Gastrocnemius medialis (tissue), 4 donors: Measurements from ENCODE around the gene ACOT11. TPM values are rescaled to one million over a fixed set of nuclear protein-coding genes. Genes with fewer than 3 reads are reported as not detected.

Experiments
- ATAC-seq, 2 donors: fragments of 150-250 bp; one replicate each; pipeline ENCODE4 v1.9.1; 2016
- DNase-seq, 2 donors: peaks; one replicate each; pipeline ENCODE4 v3.0.0-alpha.2; 2019
- H3K27ac ChIP-seq, 4 donors: fragments of 200-600 bp; sonication (generic); 1 replicate in 1 of 4; 2 replicates in 3 of 4; pipeline ENCODE4 v1.5.1; 2016 to 2018; ENCODE audit warnings: mild to moderate bottlenecking in 2 of 4, moderate library complexity in 1 of 4
- H3K27me3 ChIP-seq, 3 donors: fragments of 200-600 bp; sonication (generic) in 2 of 3; 1 replicate in 1 of 3; 2 replicates in 2 of 3; pipeline versions ENCODE4 v1.5.1 to v1.6.0; 2016 to 2019; ENCODE audit warnings: mild to moderate bottlenecking in 1 of 3, moderate library complexity in 1 of 3
- H3K36me3 ChIP-seq, 2 donors: fragments of 200-600 bp; sonication (generic) in 1 of 2; one replicate each; pipeline ENCODE4 v1.5.1; 2017 to 2018
- H3K4me1 ChIP-seq, 2 donors: fragments of 200-600 bp; sonication (generic) in 1 of 2; one replicate each; pipeline ENCODE4 v1.5.1; 2016 to 2017; ENCODE audit warnings: mild to moderate bottlenecking in 2 of 2
- H3K4me3 ChIP-seq, 4 donors: fragments of 200-600 bp; sonication (generic) in 3 of 4; 1 replicate in 1 of 4; 2 replicates in 3 of 4; pipeline ENCODE4 v1.5.1; 2016 to 2019; ENCODE audit warnings: mild to moderate bottlenecking in 2 of 4
- H3K9me3 ChIP-seq, 3 donors: fragments of 200-600 bp; sonication (generic) in 2 of 3; 1 replicate in 1 of 3; 2 replicates in 2 of 3; pipeline ENCODE4 v1.5.1; 2016 to 2019
- POLR2A ChIP-seq, 2 donors: fragments of 450-650 bp; IDR thresholded peaks; one replicate each; pipeline ENCODE4 v1.6.1; 2017; ENCODE audit warnings: antibody characterized with exemption in 2 of 2, mild to moderate bottlenecking in 2 of 2, moderate library complexity in 2 of 2
- in situ Hi-C, 4 donors: fragments of 200-750 bp; cut with MboI; loops; one replicate each; pipeline versions ENCODE4 v1.15.0 to v1.8.0; 2017; ENCODE audit warnings: low sequenced_read_pairs in 4 of 4
- intact Hi-C: fragments of 100-400 bp; cut with DNase I; formaldehyde crosslinking; loops from one replicate; pipeline ENCODE4 v1.15.1; 2023; ENCODE audit warnings: low total_unique reads
- total RNA-seq, 4 donors: library from RNA; depleted of rRNA; stranded (reverse); fragments of >200 nt; gene quantifications; one replicate each; pipeline versions ENCODE4 v1.1.0 to v1.2.3, GENCODE V29; 2016
- TF ChIP-seq, protein P1 (sequence below), 5 experiments: fragments of 450-650 bp in 3 of 5; fragments of 200-600 bp in 2 of 5; sonication (generic) in 2 of 5; IDR thresholded peaks in 4 of 5; conservative IDR thresholded peaks in 1 of 5; 1 replicate in 4 of 5; 2 replicates in 1 of 5; pipeline ENCODE4 v1.5.1; 2016 to 2019; ENCODE audit warnings: antibody characterized with exemption in 5 of 5, mild to moderate bottlenecking in 3 of 5, moderate library complexity in 3 of 5

ACOT11 gene
- total RNA-seq, 4 donors from 2014 or later: 0.90 to 3.2 (median 1.2) TPM

DNA sequence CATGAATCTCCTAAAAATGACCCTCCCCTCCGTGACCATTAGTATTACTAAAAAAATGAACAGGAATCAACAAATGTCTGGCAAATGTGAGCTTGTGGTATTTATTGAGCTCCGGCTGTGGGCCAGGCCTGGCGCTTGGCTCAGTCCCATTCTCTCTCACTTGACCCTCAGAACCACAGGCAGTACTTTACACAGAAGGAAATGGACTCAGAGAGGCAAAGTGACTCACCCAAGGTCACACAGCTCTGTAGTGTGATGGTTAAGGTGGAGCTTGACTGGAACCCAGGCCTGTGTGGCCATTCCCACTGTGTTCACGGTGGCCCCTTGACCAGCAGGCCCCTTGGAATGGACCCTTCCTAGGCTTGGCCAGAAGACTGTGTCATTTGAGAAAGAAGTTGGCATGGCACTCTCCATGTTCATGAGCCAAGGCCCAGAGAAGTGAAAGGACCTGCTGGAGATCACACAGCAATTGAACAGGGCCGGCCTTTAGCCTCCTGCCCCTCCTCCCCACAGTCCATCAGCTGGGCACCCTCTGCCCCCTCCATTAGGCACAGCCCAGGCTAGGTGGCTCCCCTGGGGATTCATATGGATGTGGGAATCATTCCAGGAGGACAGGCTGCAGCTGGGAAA lies 43.2 kb downstream of the ACOT11 start:
- no peaks in the 10 kb centered on the region for H3K36me3 ChIP-seq
- no peak overlapping the region for H3K27ac ChIP-seq
- TF ChIP-seq POLR2A (IDR thresholded peaks at IDR 0.05): no peak
- TF ChIP-seq, protein P1, sequence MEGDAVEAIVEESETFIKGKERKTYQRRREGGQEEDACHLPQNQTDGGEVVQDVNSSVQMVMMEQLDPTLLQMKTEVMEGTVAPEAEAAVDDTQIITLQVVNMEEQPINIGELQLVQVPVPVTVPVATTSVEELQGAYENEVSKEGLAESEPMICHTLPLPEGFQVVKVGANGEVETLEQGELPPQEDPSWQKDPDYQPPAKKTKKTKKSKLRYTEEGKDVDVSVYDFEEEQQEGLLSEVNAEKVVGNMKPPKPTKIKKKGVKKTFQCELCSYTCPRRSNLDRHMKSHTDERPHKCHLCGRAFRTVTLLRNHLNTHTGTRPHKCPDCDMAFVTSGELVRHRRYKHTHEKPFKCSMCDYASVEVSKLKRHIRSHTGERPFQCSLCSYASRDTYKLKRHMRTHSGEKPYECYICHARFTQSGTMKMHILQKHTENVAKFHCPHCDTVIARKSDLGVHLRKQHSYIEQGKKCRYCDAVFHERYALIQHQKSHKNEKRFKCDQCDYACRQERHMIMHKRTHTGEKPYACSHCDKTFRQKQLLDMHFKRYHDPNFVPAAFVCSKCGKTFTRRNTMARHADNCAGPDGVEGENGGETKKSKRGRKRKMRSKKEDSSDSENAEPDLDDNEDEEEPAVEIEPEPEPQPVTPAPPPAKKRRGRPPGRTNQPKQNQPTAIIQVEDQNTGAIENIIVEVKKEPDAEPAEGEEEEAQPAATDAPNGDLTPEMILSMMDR (IDR thresholded peaks at IDR 0.05 in 4 of 5, conservative IDR thresholded peaks at IDR 0.05 in 1 of 5): no peak
- intact Hi-C loops: no loop called here
- no peaks in the 10 kb centered on the region for H3K27me3 ChIP-seq
- in situ Hi-C loops: no loop called here
- H3K4me1 ChIP-seq: peaks cover 0 to under 1% of the 10 kb centered on the region in 2 donors
- H3K4me3 ChIP-seq: no peak overlapping the region
- H3K9me3 ChIP-seq: no peaks in the 10 kb centered on the region
- no peak for ATAC-seq
- no peak for DNase-seq

GRCh38 chr1:54593571-54594160 lies 45.6 kb downstream of the ACOT11 start:
- H3K36me3 ChIP-seq: no peaks in the 10 kb centered on the region
- no peaks in the 10 kb centered on the region for H3K27me3 ChIP-seq
- intact Hi-C loops (no loop called here), in situ Hi-C loops (no loop called here)
- H3K9me3 ChIP-seq: no peaks in the 10 kb centered on the region
- no peak overlapping the region for H3K27ac ChIP-seq
- no peak for ATAC-seq
- TF ChIP-seq, protein P1 (IDR thresholded peaks at IDR 0.05 in 4 of 5, conservative IDR thresholded peaks at IDR 0.05 in 1 of 5): no peak
- no peak for TF ChIP-seq POLR2A (IDR thresholded peaks at IDR 0.05)
- H3K4me1 ChIP-seq: no peaks in the 10 kb centered on the region
- no peak for DNase-seq
- H3K4me3 ChIP-seq: no peak overlapping the region

DNA sequence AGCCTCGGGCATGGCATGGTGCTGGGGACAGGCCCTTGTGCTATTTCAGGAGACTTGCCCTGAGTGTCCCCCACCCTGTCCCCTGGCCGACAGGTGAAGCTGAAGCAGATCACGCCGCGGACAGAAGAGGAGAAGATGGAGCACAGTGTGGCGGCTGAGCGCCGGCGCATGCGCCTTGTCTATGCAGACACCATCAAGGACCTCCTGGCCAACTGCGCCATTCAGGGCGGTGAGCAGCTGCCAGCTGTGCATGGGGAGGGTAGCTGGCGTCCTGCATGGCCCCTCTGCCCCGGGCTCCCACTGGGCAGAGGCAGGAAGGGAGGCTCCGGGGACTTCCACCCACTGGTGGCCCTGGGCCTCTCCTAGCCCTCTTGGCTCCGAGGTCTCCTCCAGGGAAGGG lies 46.4 kb downstream of the ACOT11 start:
- Histone ChIP-seq H3K36me3 (no peaks in the 10 kb centered on the region), H3K9me3 (no peaks in the 10 kb centered on the region), H3K4me1 (no peaks in the 10 kb centered on the region), H3K4me3 (no peak overlapping the region), H3K27me3 (no peaks in the 10 kb centered on the region), H3K27ac (no peak overlapping the region)
- no peak for ATAC-seq
- DNase-seq: no peak
- in situ Hi-C loops: no loop called here
- intact Hi-C loops: no loop called here
- no peak for TF ChIP-seq POLR2A (IDR thresholded peaks at IDR 0.05)
- TF ChIP-seq, protein P1 (IDR thresholded peaks at IDR 0.05 in 4 of 5, conservative IDR thresholded peaks at IDR 0.05 in 1 of 5): no peak

DNA sequence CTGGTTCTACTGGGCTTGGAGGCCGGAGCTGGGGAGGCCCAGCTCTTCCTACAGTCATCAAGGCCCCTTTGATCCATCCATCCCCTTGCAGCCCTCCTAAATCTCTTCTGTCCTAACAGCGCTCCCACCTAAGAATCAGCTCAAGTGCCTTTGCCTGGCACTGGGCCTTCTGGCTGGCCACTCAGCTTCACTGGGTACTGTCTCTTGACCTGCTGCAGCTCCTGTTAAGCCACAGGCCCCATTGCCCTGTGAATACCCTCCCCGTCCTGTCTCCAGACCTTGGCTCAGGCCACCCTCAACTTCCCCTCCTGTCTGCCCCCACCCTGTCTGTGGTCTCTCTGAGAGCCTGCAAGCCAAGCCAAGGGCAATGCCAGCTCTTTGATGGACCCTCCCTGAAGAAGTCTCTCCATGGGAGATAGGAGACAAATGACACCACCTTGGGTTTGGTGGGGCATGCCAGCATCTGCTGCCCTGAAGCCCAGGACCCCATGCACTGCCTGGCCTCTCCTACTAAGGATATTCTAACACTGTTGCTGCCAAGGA lies 48.0 kb downstream of the ACOT11 start:
- Histone ChIP-seq H3K27me3 (no peaks in the 10 kb centered on the region), H3K4me1 (no peaks in the 10 kb centered on the region), H3K36me3 (no peaks in the 10 kb centered on the region), H3K27ac (no peak overlapping the region), H3K9me3 (no peaks in the 10 kb centered on the region), H3K4me3 (no peak overlapping the region)
- DNase-seq: no peak
- TF ChIP-seq, protein P1 (IDR thresholded peaks at IDR 0.05 in 4 of 5, conservative IDR thresholded peaks at IDR 0.05 in 1 of 5): no peak
- no peak for TF ChIP-seq POLR2A (IDR thresholded peaks at IDR 0.05)
- ATAC-seq: no peak
- in situ Hi-C loops: no loop called here
- intact Hi-C loops: no loop called here
